22Rv1 (cell line): ENCODE measurements around the gene CACNA2D4.

ENCODE experiments used
- H3K27ac ChIP-seq: fragments of 450-650 bp; 2 replicates; pipeline ENCODE4 v1.5.1; 2017
- ZFX ChIP-seq: fragments of 450-650 bp; IDR thresholded peaks from 2 replicates; pipeline ENCODE4 v1.6.1; 2017; ENCODE audit warnings: antibody characterized with exemption, borderline replicate concordance
- TF ChIP-seq, protein P1 (sequence below): fragments of 450-650 bp; IDR thresholded peaks from 2 replicates; pipeline ENCODE4 v1.5.1; 2017; ENCODE audit warnings: mild to moderate bottlenecking

The CACNA2D4 gene

DNA sequence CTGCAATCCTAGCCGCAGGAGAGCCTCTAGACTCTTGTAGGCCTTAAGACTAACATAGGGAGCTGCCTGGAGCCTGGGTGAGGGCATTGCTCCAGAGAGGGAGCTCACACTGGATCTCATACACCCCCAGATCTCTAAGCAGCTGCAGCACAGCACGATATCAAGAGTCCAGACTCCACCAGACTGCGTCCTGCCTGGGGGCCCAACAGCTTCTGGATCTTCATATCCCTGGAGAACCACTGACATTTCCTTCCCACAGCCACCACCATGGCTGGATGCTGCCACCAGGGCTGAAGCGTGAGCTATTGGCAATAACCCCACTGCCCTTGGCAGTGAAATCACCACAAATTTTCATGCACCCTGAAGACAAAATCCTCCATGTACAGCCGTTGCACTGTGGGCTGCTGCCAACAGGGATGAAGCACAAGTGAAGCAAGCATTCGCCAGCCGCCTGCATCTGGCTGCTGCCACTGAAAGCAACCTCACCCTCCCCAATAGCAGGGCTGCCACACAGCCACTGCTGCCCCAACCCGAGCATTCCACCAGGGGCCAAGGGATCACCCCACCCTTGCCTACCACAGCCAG, 28.2 kb downstream of the CACNA2D4 start:
- no peak overlapping the region for H3K27ac ChIP-seq
- TF ChIP-seq ZFX = no peak

DNA sequence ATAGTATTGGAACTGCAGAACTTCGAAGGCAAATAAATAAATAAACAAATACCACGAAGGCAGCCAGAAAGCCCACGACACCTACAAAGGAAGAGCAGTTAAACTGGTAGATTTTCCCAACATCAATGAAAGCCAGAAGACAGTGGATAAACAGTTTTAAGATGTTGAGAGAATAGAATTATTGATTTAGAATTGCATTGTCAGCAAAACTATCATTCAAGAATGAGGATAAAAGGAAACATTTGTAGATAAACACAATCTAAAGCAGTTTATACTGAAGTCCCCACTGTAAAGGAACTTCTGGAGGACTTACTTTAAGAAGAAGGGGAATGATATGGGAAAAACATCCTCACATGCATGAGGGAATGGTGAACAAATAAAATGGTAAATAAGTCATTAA, 29.5 kb downstream of the CACNA2D4 start:
- no peak for TF ChIP-seq ZFX
- TF ChIP-seq, protein P1, sequence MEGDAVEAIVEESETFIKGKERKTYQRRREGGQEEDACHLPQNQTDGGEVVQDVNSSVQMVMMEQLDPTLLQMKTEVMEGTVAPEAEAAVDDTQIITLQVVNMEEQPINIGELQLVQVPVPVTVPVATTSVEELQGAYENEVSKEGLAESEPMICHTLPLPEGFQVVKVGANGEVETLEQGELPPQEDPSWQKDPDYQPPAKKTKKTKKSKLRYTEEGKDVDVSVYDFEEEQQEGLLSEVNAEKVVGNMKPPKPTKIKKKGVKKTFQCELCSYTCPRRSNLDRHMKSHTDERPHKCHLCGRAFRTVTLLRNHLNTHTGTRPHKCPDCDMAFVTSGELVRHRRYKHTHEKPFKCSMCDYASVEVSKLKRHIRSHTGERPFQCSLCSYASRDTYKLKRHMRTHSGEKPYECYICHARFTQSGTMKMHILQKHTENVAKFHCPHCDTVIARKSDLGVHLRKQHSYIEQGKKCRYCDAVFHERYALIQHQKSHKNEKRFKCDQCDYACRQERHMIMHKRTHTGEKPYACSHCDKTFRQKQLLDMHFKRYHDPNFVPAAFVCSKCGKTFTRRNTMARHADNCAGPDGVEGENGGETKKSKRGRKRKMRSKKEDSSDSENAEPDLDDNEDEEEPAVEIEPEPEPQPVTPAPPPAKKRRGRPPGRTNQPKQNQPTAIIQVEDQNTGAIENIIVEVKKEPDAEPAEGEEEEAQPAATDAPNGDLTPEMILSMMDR = no peak
- no peak overlapping the region for H3K27ac ChIP-seq

DNA sequence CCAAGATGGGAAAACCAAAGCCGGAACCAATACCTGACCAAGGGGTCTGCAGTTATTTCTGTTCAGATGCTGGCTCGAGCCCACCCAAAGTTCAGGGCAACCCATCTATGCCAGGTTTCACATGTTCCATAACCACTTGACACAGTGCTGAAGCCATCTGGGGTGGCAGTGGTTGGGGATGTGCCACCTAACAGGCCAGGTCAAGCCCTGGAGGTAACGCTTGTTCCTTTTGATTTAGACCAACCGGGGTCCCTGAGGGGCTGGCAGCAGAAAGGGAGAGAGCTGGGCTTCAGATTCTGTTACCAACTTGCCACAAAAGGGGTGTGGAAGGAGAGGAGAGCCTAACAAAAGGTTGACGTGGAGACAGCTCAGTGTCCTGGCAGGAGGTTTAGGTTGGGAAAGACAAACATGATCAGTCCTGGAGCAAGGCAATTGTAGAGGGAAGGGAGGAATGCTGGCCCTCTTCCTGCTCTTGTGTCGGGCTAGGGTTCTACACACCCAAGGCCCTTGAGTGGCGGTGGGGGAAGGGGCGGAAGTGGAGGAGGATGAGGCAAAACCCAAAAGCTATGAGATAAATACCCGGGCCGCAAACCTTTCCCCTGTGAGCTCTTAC, 31.9 kb downstream of the CACNA2D4 start:
- no peak overlapping the region for H3K27ac ChIP-seq
- no peak for TF ChIP-seq ZFX
- TF ChIP-seq, protein P1 = no peak

DNA sequence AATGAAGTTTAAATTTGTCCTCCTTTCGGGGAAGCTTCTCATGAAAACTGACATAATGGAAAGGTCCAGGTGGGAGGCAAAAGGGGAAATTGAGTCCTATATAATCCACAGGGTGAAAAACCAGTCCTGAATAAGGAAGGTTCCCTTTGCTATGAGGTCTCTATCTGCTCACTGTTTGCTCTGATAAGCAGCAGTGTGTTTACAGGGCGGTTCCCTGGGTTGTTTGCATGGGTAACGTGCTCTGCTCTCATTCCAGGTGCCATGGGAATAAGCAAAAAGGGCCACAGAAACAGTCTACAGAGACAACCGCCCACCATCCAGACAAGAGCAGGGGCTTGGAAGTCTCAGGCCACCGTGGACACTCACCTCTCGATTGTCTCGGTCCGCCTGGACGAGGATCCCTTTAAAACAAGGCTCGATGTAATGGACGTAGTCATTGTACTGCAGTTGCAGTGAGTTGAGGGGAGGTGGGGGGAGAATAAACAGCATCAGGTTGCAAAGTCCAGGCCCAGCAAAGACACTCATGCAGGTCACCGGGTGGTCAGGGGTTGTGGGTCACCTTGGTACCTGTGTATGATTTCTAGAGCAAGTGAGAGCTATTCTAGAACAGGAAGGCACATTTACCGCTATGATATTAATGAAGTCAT, 32.7 kb downstream of the CACNA2D4 start:
- no peak overlapping the region for H3K27ac ChIP-seq
- TF ChIP-seq ZFX = no peak
- TF ChIP-seq, protein P1 = no peak

DNA sequence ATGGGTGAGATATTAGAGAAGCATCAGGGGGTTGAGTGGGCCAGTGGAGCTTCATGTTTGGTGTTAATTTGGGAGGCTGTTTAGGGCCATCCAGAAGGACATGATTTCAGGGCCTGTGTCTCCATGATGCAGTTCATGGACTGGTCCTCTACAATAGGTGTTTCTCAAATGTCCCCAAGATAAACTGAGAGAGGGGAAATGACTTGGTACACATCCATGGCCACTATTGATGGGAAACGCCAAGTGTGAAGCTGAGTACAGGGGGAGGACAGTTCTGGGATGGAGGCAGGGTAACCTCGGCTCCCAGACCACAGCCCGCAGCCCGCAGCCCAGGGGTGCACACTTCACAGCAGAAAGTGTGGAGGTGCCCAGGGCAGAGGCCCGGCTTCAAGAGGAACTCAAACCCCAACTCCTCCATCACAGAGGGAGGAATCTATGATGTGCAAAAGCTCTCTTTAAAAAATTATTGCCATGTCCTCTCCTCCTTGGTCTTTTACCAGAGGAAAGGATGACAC, 33.3 kb downstream of the CACNA2D4 start:
- H3K27ac ChIP-seq = no peak overlapping the region
- TF ChIP-seq, protein P1 = no peak
- TF ChIP-seq ZFX = no peak

DNA sequence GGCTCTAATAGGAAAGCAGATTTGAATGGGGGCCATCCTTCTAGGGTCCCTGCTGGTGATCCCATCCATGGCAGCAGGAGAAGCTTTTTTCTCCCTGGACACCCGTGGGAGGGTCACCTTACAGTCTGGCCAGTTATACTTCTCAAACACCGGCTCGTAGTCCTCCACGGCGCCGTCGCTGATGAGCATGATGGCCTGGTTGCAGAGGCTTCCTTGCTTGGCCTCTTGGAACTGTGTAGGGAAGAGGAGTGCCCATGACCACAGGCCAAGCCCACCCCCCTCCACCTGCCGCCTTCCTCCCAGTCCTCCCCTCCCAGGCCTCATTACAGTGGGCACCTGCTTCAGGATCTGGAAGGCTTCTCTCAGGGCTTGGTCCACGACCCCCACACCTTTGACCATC, 33.8 kb downstream of the CACNA2D4 start:
- no peak for TF ChIP-seq ZFX
- TF ChIP-seq, protein P1 = no peak

DNA sequence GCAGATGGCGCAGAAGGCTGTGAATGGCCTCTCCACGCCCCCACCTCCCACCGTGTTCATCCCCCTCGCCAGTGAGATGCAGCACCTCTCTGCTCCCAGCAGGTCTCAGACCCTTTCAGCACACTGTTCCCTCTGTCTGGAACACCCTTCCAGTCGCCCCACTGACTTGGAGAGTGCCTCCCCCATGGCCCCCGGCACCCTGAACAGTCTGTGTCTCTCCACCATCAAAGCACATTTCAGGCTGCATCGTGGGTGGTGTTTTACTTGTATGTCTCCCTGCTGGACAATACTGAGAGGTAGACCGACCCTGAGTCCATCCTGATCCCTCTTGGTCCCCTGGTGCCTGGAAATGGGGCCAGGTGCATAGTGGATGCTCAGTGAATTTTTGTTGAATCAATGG, 34.9 kb downstream of the CACNA2D4 start:
- TF ChIP-seq ZFX = no peak
- TF ChIP-seq, protein P1 = no peak
- no peak overlapping the region for H3K27ac ChIP-seq

More for the DNA sequence above, 33.8 kb downstream of the CACNA2D4 start:
- no peak overlapping the region for H3K27ac ChIP-seq
